ENCODE measurements around the gene ATP6V1G2.

The ATP6V1G2 gene

DNA sequence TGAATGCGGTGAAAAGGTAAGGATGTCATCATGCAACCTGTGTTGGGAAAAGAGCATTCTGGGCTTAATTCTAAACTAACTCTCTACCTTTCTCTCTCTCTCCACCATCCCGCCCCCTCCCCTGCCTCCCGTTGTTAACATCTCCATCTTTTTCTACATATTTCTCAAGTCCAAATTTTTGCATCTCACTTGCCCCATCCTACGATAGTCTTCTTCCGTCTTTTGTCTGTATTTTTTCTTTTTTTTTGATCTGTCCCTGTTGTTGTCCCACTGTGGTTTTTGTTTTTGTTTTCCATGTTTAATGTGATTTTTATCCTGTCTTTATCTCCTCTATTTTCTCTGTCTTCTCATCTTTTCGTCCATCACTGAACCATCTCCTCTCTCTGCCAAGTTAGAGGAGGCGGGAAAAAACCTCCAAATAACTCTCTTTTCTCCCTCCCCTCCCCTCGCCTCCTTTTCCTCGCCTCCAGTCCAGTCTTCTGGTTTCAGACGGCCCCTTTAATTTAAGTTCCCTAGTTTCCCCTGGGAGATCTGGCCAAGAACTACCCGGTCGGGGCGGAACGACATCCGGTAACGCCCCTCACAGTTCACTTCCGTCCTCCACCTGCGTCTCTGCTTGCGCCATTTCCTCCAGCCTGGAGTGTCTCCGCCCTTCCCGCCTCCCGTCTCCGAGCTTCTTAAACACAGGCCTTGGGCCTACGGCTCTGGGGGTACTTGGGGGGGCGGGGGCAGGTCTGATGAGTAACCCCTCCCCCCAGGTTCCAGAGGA lies 734 bp upstream of the ATP6V1G2 start, which contains the start of gene NFKBIL1 (continued):
- TF ChIP-seq ZNF394 (tag by site-specific recombination; IDR thresholded peaks at IDR 0.05; ENCODE audit: borderline replicate concordance), result peak; percentile 57
- TF ChIP-seq, protein P1, sequence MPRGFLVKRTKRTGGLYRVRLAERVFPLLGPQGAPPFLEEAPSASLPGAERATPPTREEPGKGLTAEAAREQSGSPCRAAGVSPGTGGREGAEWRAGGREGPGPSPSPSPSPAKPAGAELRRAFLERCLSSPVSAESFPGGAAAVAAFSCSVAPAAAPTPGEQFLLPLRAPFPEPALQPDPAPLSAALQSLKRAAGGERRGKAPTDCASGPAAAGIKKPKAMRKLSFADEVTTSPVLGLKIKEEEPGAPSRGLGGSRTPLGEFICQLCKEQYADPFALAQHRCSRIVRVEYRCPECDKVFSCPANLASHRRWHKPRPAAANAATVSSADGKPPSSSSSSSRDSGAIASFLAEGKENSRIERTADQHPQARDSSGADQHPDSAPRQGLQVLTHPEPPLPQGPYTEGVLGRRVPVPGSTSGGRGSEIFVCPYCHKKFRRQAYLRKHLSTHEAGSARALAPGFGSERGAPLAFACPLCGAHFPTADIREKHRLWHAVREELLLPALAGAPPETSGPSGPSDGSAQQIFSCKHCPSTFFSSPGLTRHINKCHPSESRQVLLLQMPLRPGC (tag by site-specific recombination; IDR thresholded peaks at IDR 0.05), result peak; percentile 78
- peak; percentile 87 for TF ChIP-seq YY1 (tag by site-specific recombination; IDR thresholded peaks at IDR 0.05)
- TF ChIP-seq, protein P2, sequence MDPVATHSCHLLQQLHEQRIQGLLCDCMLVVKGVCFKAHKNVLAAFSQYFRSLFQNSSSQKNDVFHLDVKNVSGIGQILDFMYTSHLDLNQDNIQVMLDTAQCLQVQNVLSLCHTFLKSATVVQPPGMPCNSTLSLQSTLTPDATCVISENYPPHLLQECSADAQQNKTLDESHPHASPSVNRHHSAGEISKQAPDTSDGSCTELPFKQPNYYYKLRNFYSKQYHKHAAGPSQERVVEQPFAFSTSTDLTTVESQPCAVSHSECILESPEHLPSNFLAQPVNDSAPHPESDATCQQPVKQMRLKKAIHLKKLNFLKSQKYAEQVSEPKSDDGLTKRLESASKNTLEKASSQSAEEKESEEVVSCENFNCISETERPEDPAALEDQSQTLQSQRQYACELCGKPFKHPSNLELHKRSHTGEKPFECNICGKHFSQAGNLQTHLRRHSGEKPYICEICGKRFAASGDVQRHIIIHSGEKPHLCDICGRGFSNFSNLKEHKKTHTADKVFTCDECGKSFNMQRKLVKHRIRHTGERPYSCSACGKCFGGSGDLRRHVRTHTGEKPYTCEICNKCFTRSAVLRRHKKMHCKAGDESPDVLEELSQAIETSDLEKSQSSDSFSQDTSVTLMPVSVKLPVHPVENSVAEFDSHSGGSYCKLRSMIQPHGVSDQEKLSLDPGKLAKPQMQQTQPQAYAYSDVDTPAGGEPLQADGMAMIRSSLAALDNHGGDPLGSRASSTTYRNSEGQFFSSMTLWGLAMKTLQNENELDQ (tag by site-specific recombination; IDR thresholded peaks at IDR 0.05; ENCODE audit: low read depth), result no peak
- 0 out of 2 replicates have a peak, but pooled peaks have one; percentile 14 for TF ChIP-seq ZNF146 (tag by site-specific recombination; IDR thresholded peaks at IDR 0.05)
- peak; percentile 65; the same call in 1 of the 2 replicates for TF ChIP-seq GLIS1 (tag by site-specific recombination; IDR thresholded peaks at IDR 0.05)
- no peak for TF ChIP-seq ZNF302 (tag by site-specific recombination; IDR thresholded peaks at IDR 0.05; ENCODE audit: low read depth)
- TF ChIP-seq, protein P3, sequence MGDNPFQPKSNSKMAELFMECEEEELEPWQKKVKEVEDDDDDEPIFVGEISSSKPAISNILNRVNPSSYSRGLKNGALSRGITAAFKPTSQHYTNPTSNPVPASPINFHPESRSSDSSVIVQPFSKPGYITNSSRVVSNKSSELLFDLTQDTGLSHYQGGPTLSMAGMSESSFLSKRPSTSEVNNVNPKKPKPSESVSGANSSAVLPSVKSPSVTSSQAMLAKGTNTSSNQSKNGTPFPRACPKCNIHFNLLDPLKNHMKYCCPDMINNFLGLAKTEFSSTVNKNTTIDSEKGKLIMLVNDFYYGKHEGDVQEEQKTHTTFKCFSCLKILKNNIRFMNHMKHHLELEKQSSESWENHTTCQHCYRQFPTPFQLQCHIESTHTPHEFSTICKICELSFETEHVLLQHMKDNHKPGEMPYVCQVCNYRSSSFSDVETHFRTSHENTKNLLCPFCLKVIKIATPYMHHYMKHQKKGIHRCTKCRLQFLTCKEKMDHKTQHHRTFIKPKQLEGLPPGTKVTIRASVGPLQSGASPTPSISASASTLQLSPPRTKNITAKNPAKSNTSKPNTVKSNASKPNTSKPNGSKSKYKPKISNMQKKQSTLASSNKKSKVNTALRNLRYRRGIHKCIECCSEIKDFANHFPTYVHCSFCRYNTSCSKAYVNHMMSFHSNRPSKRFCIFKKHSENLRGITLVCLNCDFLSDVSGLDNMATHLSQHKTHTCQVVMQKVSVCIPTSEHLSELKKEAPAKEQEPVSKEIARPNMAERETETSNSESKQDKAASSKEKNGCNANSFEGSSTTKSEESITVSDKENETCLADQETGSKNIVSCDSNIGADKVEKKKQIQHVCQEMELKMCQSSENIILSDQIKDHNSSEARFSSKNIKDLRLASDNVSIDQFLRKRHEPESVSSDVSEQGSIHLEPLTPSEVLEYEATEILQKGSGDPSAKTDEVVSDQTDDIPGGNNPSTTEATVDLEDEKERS (tag by site-specific recombination; IDR thresholded peaks at IDR 0.05), result 0 out of 2 replicates have a peak, but pooled peaks have one; percentile 58
- peak; percentile 97 for TF ChIP-seq KLF16 (tag by site-specific recombination; IDR thresholded peaks at IDR 0.05)
- TF ChIP-seq ZNF654 (tag by site-specific recombination; IDR thresholded peaks at IDR 0.05; ENCODE audit: low read depth), result peak; percentile 24
- TF ChIP-seq ZBTB1 (tag by site-specific recombination; IDR thresholded peaks at IDR 0.05), result no peak
- peak; percentile 99 for TF ChIP-seq SP2 (tag by site-specific recombination; IDR thresholded peaks at IDR 0.05)
- TF ChIP-seq KLF10 (tag by site-specific recombination; IDR thresholded peaks at IDR 0.05), result peak; percentile 92
- TF ChIP-seq ZNF843 (tag by site-specific recombination; IDR thresholded peaks at IDR 0.05), result peak; percentile 37; the same call in 1 of the 2 replicates
- no peak for TF ChIP-seq ZNF777 (tag by site-specific recombination; IDR thresholded peaks at IDR 0.05; ENCODE audit: borderline replicate concordance)
- no peak for TF ChIP-seq ZNF548 (tag by site-specific recombination; IDR thresholded peaks at IDR 0.05)
- peak; percentile 100 for TF ChIP-seq KLF7 (tag by site-specific recombination; IDR thresholded peaks at IDR 0.05; ENCODE audit: borderline replicate concordance)
- TF ChIP-seq ZNF366 (tag by site-specific recombination; conservative IDR thresholded peaks at IDR 0.05), result peak; percentile 98
- TF ChIP-seq SP3 (tag by site-specific recombination; IDR thresholded peaks at IDR 0.05), result peak; percentile 99
- peak; percentile 96 for TF ChIP-seq ZNF629 (tag by site-specific recombination; IDR thresholded peaks at IDR 0.05)
- no peak for TF ChIP-seq SCRT1 (tag by site-specific recombination; IDR thresholded peaks at IDR 0.05; ENCODE audit: borderline replicate concordance)
- TF ChIP-seq, protein P4, sequence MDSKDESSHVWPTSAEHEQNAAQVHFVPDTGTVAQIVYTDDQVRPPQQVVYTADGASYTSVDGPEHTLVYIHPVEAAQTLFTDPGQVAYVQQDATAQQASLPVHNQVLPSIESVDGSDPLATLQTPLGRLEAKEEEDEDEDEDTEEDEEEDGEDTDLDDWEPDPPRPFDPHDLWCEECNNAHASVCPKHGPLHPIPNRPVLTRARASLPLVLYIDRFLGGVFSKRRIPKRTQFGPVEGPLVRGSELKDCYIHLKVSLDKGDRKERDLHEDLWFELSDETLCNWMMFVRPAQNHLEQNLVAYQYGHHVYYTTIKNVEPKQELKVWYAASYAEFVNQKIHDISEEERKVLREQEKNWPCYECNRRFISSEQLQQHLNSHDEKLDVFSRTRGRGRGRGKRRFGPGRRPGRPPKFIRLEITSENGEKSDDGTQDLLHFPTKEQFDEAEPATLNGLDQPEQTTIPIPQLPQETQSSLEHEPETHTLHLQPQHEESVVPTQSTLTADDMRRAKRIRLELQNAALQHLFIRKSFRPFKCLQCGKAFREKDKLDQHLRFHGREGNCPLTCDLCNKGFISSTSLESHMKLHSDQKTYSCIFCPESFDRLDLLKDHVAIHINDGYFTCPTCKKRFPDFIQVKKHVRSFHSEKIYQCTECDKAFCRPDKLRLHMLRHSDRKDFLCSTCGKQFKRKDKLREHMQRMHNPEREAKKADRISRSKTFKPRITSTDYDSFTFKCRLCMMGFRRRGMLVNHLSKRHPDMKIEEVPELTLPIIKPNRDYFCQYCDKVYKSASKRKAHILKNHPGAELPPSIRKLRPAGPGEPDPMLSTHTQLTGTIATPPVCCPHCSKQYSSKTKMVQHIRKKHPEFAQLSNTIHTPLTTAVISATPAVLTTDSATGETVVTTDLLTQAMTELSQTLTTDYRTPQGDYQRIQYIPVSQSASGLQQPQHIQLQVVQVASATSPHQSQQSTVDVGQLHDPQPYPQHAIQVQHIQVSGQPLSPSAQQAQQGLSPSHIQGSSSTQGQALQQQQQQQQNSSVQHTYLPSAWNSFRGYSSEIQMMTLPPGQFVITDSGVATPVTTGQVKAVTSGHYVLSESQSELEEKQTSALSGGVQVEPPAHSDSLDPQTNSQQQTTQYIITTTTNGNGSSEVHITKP (tag by site-specific recombination; IDR thresholded peaks at IDR 0.05), result peak; percentile 96
- TF ChIP-seq REPIN1 (tag by site-specific recombination; IDR thresholded peaks at IDR 0.05; ENCODE audit: low read depth), result peak; percentile 77; the same call in 1 of the 2 replicates
- TF ChIP-seq ZNF37A (tag by site-specific recombination; IDR thresholded peaks at IDR 0.05), result no peak
- peak; percentile 90 for TF ChIP-seq ZBTB17 (tag by site-specific recombination; IDR thresholded peaks at IDR 0.05)
- TF ChIP-seq, protein P5, sequence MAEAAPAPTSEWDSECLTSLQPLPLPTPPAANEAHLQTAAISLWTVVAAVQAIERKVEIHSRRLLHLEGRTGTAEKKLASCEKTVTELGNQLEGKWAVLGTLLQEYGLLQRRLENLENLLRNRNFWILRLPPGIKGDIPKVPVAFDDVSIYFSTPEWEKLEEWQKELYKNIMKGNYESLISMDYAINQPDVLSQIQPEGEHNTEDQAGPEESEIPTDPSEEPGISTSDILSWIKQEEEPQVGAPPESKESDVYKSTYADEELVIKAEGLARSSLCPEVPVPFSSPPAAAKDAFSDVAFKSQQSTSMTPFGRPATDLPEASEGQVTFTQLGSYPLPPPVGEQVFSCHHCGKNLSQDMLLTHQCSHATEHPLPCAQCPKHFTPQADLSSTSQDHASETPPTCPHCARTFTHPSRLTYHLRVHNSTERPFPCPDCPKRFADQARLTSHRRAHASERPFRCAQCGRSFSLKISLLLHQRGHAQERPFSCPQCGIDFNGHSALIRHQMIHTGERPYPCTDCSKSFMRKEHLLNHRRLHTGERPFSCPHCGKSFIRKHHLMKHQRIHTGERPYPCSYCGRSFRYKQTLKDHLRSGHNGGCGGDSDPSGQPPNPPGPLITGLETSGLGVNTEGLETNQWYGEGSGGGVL (tag by site-specific recombination; IDR thresholded peaks at IDR 0.05), result peak; percentile 70
- peak; percentile 85; the same call in 1 of the 2 replicates for TF ChIP-seq ZNF24 (tag by site-specific recombination; IDR thresholded peaks at IDR 0.05)

Measured in HEK293 (cell line).